Lower leg skin (tissue), 4 donors: ENCODE measurements around the gene NLRP13. TPM values are rescaled to one million over a fixed set of nuclear protein-coding genes. Genes with fewer than 3 reads are reported as not detected.

Experiments used
- DNase-seq, 2 donors: peaks; one replicate each; pipeline ENCODE4 v3.0.0-alpha.2; 2019; ENCODE audit warnings: low spot score in 2 of 2
- H3K4me3 ChIP-seq: fragments of 200-600 bp; sonication (generic); 2 replicates; pipeline ENCODE4 v1.5.1; 2017; ENCODE audit warnings: mild to moderate bottlenecking, low read depth; ENCODE audit not compliant: poor library complexity, severe bottlenecking
- POLR2A ChIP-seq, 2 donors: fragments of 450-650 bp; IDR thresholded peaks; one replicate each; pipeline ENCODE4 v1.6.1; 2016 to 2017; ENCODE audit warnings: antibody characterized with exemption in 2 of 2, mild to moderate bottlenecking in 1 of 2, moderate library complexity in 1 of 2
- WGBS, 2 donors: methylation state at CpG; one replicate each; pipeline ENCODE4 v1.1.5; 2018; 5-methylcytosine and 5-hydroxymethylcytosine counted together
- intact Hi-C: fragments of 100-400 bp; cut with DNase I; formaldehyde crosslinking; loops from one replicate; pipeline ENCODE4 v1.15.0; 2023; ENCODE audit warnings: low total_unique reads
- total RNA-seq, 4 donors: library from RNA; depleted of rRNA; stranded (reverse); fragments of >200 nt; gene quantifications; one replicate each; pipeline ENCODE4 v1.1.0, GENCODE V29; 2016
- TF ChIP-seq, protein P1 (sequence below), 3 donors: fragments of 450-650 bp; IDR thresholded peaks; one replicate each; pipeline ENCODE4 v1.5.1; 2016; ENCODE audit warnings: antibody characterized with exemption in 3 of 3, mild to moderate bottlenecking in 3 of 3, moderate library complexity in 2 of 3

Gene NLRP13
- total RNA-seq, 4 donors from 2014 or later: 0.07 TPM; not detected in 3

DNA sequence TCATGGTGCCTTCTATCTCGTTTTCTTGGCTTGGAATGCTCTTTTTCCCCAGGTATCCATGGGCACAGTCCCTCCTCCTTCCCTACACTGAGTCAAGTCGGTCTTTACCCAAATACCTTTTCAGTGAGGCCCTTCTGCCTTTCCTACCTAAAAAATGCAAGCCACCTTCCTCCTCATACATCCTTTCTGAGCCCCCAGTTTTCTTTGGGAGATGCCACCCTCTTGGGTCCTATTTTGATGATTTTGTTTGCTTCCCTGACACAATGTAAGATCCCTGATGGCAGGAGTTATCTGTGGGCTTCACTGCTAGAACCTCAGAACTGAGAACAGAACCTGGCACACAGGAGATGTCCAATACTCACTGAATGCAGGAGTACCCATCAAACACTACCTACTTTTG, 22.3 kb downstream of the NLRP13 start:
- no peak for DNase-seq
- H3K4me3 ChIP-seq: no peak overlapping the region
- TF ChIP-seq, protein P1, sequence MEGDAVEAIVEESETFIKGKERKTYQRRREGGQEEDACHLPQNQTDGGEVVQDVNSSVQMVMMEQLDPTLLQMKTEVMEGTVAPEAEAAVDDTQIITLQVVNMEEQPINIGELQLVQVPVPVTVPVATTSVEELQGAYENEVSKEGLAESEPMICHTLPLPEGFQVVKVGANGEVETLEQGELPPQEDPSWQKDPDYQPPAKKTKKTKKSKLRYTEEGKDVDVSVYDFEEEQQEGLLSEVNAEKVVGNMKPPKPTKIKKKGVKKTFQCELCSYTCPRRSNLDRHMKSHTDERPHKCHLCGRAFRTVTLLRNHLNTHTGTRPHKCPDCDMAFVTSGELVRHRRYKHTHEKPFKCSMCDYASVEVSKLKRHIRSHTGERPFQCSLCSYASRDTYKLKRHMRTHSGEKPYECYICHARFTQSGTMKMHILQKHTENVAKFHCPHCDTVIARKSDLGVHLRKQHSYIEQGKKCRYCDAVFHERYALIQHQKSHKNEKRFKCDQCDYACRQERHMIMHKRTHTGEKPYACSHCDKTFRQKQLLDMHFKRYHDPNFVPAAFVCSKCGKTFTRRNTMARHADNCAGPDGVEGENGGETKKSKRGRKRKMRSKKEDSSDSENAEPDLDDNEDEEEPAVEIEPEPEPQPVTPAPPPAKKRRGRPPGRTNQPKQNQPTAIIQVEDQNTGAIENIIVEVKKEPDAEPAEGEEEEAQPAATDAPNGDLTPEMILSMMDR (IDR thresholded peaks at IDR 0.05): no peak
- TF ChIP-seq POLR2A (IDR thresholded peaks at IDR 0.05): no peak
- intact Hi-C loops: no loop called here
- WGBS, 2 donors: 37 to 48% methylated on average over 2 of the region's 2 CpGs

DNA sequence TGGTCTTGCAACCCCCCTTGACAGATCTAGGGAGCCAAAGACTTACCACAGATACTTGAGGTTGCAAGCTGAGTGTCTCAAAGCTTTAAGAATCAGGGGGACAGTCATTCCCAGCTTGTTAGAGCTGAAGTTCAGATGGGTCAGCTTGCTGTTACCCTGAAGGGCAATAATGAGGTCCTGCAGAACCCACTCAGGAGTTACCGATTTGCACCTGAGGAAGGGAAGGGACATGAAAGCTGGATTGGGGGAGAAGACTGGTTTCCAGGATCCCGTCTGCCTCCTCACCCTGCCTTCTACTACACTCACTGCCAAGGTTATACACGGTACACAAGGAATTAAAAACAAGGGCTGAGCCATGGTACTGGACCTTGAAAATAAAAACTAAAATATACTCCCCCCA, 24.4 kb downstream of the NLRP13 start:
- whole genome bisulfite sequencing, 2 donors: 89% methylated on average over 3 of the region's 3 CpGs

DNA sequence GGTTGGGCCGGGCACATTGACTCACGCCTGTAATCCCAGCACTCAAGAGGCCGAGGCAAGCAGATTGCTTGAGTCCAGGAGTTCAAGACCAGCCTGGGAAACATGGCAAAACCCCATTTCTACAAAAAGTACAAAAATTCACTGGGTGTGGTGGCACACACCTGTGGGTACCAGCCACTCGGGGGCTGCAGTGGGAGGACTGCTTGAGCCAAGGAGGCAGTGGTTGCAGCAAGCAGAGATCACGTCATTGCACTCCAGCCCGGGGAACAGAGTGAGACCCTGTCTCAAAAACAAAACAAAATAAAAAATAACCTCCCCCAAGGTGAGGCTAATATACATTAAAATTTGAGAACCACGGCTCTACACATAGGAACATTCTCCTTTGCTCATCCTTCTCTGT, 24.9 kb downstream of the NLRP13 start:
- TF ChIP-seq POLR2A (IDR thresholded peaks at IDR 0.05): no peak
- TF ChIP-seq, protein P1 (IDR thresholded peaks at IDR 0.05): no peak
- WGBS, 2 donors: 84% methylated on average over 7 of the region's 7 CpGs
- H3K4me3 ChIP-seq: no peak overlapping the region
- intact Hi-C loops: no loop called here
- DNase-seq: no peak

More for the DNA sequence above, 24.4 kb downstream of the NLRP13 start:
- intact Hi-C loops: no loop called here
- no peak for DNase-seq
- no peak overlapping the region for H3K4me3 ChIP-seq
- TF ChIP-seq, protein P1 (IDR thresholded peaks at IDR 0.05): no peak

DNA sequence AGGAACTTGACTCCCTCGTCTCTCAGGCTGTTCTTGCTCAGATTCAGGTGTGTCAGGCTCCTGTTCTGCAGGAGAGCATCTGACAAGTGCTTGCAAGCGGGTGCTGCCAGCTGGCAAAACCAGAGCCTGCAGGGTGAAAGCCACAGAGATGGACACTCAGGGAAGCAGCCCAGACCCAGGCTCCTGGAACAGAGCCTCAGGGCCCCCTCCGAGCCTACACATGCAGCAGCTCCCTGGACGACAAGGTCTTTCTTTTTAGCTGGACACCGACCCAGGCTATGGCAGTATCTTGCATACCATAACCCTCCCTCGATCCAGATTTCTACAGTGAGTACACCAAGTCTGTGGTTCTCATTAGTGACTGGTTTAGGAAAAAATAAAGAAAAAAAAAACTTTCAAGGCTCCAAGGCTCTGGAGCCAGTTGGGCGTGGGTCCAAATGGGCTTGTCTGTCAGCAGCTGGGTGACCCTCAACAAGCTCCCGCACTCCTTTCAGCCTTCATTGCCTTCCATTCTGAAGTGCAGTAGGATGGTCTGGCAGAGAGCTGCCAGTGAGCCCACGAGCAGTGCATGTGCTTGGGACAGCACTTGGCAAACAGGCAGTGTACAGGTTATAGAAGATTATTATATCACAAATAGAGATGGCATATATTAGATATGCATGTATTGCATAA, 29.9 kb downstream of the NLRP13 start:
- no peak for TF ChIP-seq POLR2A (IDR thresholded peaks at IDR 0.05)
- TF ChIP-seq, protein P1 (IDR thresholded peaks at IDR 0.05): no peak
- DNase-seq: no peak
- H3K4me3 ChIP-seq: no peak overlapping the region
- WGBS, 2 donors: 77 to 81% methylated on average over 8 to 9 of the region's 9 CpGs
- intact Hi-C loops: no loop called here

DNA sequence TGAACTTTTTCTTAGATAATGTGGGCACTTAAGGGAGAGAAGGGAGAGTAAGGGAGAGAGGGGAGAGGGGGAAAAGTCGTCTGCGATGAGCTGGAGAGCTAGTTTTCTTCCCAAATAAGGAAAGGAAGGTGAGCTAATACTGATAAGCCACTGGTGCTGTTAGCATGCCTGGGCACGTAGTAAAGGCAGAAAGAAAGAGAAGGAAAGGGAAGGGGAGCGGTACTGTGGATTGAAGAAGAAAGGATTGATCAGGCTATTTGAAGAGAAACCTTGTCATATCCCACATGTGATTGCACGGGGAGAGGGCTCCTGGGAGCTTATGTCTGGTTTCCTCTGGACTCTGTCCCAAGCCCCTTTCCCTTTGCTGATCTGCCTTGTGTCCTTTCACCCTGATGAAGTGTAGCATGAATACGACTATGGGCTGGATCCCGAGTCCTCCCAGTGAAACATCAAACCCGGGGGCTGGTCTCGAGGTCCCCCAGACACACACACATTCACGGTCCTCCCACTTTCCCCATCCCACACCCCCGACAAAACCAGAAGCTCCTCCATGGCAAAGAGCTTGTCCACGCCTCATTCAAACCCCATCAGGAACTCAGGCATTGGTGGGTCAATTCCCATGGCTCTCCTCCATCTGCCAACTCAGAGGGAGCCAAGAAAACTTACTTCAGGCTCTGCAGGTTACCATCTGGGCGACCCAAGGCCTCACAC, 30.6 kb downstream of the NLRP13 start:
- H3K4me3 ChIP-seq: no peak overlapping the region
- intact Hi-C loops: no loop called here

More for the DNA sequence above, 30.6 kb downstream of the NLRP13 start:
- TF ChIP-seq POLR2A (IDR thresholded peaks at IDR 0.05): no peak
- TF ChIP-seq, protein P1 (IDR thresholded peaks at IDR 0.05): no peak
- no peak for DNase-seq
- 69 to 72% methylated on average over 13 of the region's 13 CpGs for WGBS, 2 donors
